A673 (cell line): ENCODE results near the gene AP3D1. TPM values are rescaled to one million over a fixed set of nuclear protein-coding genes. Genes with fewer than 3 reads are reported as not detected.

Source experiments
- BruUV-seq: library from RNA; stranded (reverse); fragments of 400-500 nt; replicated peaks from 2 replicates; lab custom pipeline; 2021; lab: Mats Ljungman, UMichigan
- CTCF ChIA-PET: fragments of 300-600 bp; sonication (Branson Sonifier 250); formaldehyde crosslinking; loops from one replicate; lab custom pipeline; 2022; ENCODE audit warnings: antibody characterized with exemption; lab: Charles Lee
- POLR2A ChIA-PET: fragments of 300-600 bp; sonication (Branson Sonifier 250); formaldehyde crosslinking; loops from one replicate; lab custom pipeline; 2022; ENCODE audit warnings: antibody characterized with exemption; ENCODE audit not compliant: low non-redundant PET; lab: Charles Lee
- DNase-seq: peaks from one replicate; pipeline ENCODE4 v3.0.0-alpha.2; 2015; ENCODE audit warnings: low spot score
- H3K27ac ChIP-seq: fragments of 200-600 bp; sonication (generic); 2 replicates; pipeline ENCODE4 v1.5.1; 2016; ENCODE audit warnings: mixed run types, low read depth, mild to moderate bottlenecking, mixed read lengths, antibody characterized with exemption, low read length; ENCODE audit not compliant: poor library complexity, severe bottlenecking
- H3K27me3 ChIP-seq: fragments of 200-600 bp; sonication (generic); replicated peaks from 2 replicates; pipeline ENCODE4 v1.6.1; 2017; ENCODE audit warnings: mixed run types, low read depth, mild to moderate bottlenecking, mixed read lengths, antibody characterized with exemption, low read length; ENCODE audit not compliant: insufficient read depth, poor library complexity
- H3K36me3 ChIP-seq: fragments of 200-600 bp; sonication (generic); 2 replicates; pipeline ENCODE4 v1.6.1; 2016; ENCODE audit warnings: mixed run types, mild to moderate bottlenecking, mixed read lengths, antibody characterized with exemption, low read length; ENCODE audit not compliant: insufficient read depth, poor library complexity, severe bottlenecking
- H3K4me1 ChIP-seq: fragments of 200-600 bp; sonication (generic); 2 replicates; pipeline ENCODE4 v1.6.1; 2017; ENCODE audit warnings: mixed run types, mild to moderate bottlenecking, mixed read lengths, antibody characterized with exemption, low read length; ENCODE audit not compliant: insufficient read depth, poor library complexity, severe bottlenecking
- H3K4me3 ChIP-seq: fragments of 200-600 bp; sonication (generic); 2 replicates; pipeline ENCODE4 v1.5.1; 2016; ENCODE audit warnings: low read depth, mixed run types, mild to moderate bottlenecking, mixed read lengths, low read length; ENCODE audit not compliant: poor library complexity, severe bottlenecking
- H3K9me3 ChIP-seq: fragments of 200-600 bp; sonication (generic); 2 replicates; pipeline ENCODE4 v1.6.1; 2016; ENCODE audit warnings: mixed run types, low read depth, mild to moderate bottlenecking, mixed read lengths, antibody characterized with exemption, low read length; ENCODE audit not compliant: poor library complexity, severe bottlenecking
- EZH2 ChIP-seq: fragments of 200-600 bp; sonication (generic); IDR thresholded peaks from 2 replicates; pipeline ENCODE4 v1.6.1; 2017; ENCODE audit warnings: borderline replicate concordance, low read depth, mild to moderate bottlenecking, mixed read lengths, antibody characterized with exemption, low read length; ENCODE audit not compliant: poor library complexity, severe bottlenecking
- intact Hi-C: fragments of 100-400 bp; cut with micrococcal nuclease; formaldehyde crosslinking; loops from one replicate; pipeline ENCODE4 v1.10.0; 2022; ENCODE audit not compliant: unreplicated experiment
- total RNA-seq: library from RNA; stranded (reverse); gene quantifications from 2 replicates; pipeline ENCODE4 v1.2.3, GENCODE V29; 2021
- TF ChIP-seq, protein P1 (sequence below): fragments of 300-800, 200-600 bp; sonication (generic); conservative IDR thresholded peaks from 2 replicates; pipeline ENCODE4 v1.5.1; 2017; ENCODE audit warnings: low read depth, mild to moderate bottlenecking, antibody characterized with exemption, low read length, moderate library complexity, mixed read lengths

AP3D1 gene
- total RNA-seq, 1 experiment from 2014 or later: 148 TPM

DNA sequence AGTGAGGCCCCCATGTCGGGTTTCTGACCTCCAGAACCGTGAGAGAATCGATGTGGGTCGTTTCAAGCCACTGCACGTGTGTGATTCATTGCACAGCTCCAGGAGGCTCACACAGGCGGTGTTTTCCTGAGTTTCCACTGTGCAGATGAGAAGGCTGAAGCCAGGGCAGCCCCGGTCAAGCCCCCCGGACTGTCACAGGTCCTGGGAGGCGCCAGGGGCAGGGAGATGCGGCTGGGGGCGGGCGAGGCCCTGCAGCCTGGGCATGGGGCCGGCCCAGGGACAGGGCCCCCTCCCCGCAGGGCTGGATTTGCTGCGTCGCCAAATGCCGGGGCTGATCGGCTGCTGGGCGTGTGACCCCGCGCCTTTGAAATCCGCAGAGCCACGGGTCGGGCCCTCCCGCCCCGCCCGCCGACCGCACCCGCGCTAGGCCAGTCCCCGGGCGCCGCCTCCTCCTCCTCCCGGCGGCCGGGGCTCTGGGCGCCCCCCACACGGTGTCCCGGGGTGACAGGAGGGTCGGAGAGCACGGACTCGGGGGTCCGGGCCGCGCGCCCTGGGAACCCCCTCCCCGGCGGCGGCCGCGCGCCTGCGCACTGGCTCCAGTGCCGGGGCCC, 90.4 kb downstream of the AP3D1 start:
- CTCF ChIA-PET: no interaction called here
- no peaks in the 10 kb centered on the region for H3K36me3 ChIP-seq
- TF ChIP-seq EZH2: no peak
- no peaks in the 10 kb centered on the region for H3K9me3 ChIP-seq
- peak overlapping the region; percentile 99 for H3K27ac ChIP-seq
- no peak for DNase-seq
- POLR2A ChIA-PET: interaction anchor here (0.6 kb wide), 1 partner anchor 18 kb away, joined by 3 read pairs; no protein-coding TSS in a partner anchor
- intact Hi-C loops: loop anchor here (2.0 kb wide), 1 partner anchor 32 kb away; no protein-coding TSS in a partner anchor
- H3K27me3 ChIP-seq: no peaks in the 10 kb centered on the region
- peak overlapping the region; percentile 66 for H3K4me3 ChIP-seq
- BruUV-seq: no TSS peak
- peaks cover 30% of the 10 kb centered on the region for H3K4me1 ChIP-seq

GRCh38 chr19:2059422-2060201, 91.8 kb downstream of the AP3D1 start:
- intact Hi-C loops: loop anchor here (2.0 kb wide), 1 partner anchor 31 kb away; no protein-coding TSS in a partner anchor
- Histone ChIP-seq H3K4me3 (peak overlapping the region; percentile 66), H3K27me3 (no peaks in the 10 kb centered on the region), H3K4me1 (peaks cover 34% of the 10 kb centered on the region), H3K27ac (peak overlapping the region; percentile 99), H3K36me3 (no peaks in the 10 kb centered on the region), H3K9me3 (no peaks in the 10 kb centered on the region)
- no TSS peak for BruUV-seq
- TF ChIP-seq, protein P1, sequence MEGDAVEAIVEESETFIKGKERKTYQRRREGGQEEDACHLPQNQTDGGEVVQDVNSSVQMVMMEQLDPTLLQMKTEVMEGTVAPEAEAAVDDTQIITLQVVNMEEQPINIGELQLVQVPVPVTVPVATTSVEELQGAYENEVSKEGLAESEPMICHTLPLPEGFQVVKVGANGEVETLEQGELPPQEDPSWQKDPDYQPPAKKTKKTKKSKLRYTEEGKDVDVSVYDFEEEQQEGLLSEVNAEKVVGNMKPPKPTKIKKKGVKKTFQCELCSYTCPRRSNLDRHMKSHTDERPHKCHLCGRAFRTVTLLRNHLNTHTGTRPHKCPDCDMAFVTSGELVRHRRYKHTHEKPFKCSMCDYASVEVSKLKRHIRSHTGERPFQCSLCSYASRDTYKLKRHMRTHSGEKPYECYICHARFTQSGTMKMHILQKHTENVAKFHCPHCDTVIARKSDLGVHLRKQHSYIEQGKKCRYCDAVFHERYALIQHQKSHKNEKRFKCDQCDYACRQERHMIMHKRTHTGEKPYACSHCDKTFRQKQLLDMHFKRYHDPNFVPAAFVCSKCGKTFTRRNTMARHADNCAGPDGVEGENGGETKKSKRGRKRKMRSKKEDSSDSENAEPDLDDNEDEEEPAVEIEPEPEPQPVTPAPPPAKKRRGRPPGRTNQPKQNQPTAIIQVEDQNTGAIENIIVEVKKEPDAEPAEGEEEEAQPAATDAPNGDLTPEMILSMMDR: no peak
- no peak for TF ChIP-seq EZH2
- POLR2A ChIA-PET: no interaction called here
- CTCF ChIA-PET: no interaction called here
- DNase-seq: no peak

GRCh38 chr19:2058570-2059421, 92.6 kb downstream of the AP3D1 start:
- ChIA-PET CTCF (no interaction called here), POLR2A (no interaction called here)
- peaks cover 34% of the 10 kb centered on the region for H3K4me1 ChIP-seq

More at GRCh38 chr19:2058570-2059421, 92.6 kb downstream of the AP3D1 start:
- no TSS peak for BruUV-seq
- TF ChIP-seq, protein P1: no peak
- no peak for TF ChIP-seq EZH2
- no peaks in the 10 kb centered on the region for H3K36me3 ChIP-seq
- no peak for DNase-seq
- intact Hi-C loops: no loop called here
- no peaks in the 10 kb centered on the region for H3K9me3 ChIP-seq
- peak overlapping the region; percentile 99 for H3K27ac ChIP-seq
- no peak overlapping the region for H3K4me3 ChIP-seq
- no peaks in the 10 kb centered on the region for H3K27me3 ChIP-seq
